ELR (cell line): Measurements from ENCODE around the gene SH2D6.
A peak's percentile ranks its signal among the peaks of the same experiment; 100 is the strongest.
"Not testable (repeated sequence)": the region's sequence is repeated elsewhere in the genome, so short reads cannot be mapped to it uniquely, and the experiment has no call there.

ENCODE experiments used
- DNase-seq: peaks from one replicate; pipeline ENCODE4 v3.0.0-alpha.2; 2015; ENCODE audit warnings: low read depth

Gene SH2D6

DNA sequence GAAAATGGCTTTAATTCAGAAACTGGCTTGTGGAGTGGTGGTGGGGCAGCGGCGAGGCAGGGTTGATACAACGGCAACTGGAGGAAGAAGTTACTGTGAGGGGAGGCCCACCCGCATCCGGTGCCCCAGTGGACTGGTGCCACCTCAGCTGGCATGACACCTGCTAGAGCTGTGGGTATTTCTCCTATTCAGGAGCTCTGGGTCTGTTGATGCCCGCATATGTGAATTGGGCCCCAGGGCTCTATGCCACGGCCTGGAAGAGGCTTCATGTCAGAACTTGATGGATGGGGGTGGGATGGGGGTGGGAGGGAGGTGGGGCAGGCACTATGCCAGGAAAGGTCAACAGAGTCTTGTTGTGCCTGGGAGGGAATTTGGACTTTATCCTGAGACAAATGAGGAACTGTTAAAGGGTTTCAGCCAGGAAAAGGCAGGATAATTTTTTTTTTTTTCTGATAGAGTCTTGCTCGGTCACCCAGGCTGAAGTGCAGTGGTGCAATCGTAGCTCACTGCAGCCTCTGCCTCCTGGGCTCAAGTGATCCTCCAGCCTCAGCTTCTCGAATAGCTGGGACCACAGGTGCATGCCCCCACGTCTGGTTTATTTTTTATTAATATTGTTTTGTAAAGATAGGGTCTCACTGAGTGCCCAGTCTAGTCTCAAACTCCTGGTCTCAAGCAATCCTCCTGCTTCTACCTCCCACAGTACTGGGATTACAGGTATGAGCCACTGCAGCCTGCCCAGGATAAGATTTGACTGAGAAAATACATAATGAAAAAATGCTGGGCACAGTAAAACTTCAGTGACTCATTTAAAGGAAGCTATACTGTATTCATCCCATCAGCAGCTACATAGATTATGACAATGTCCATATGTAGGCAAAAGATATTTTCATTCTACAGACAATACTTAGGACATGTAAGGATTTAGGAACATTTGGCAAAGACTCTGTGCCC, 52.6 kb downstream of the SH2D6 start:
- peak; percentile 57 for DNase-seq

DNA sequence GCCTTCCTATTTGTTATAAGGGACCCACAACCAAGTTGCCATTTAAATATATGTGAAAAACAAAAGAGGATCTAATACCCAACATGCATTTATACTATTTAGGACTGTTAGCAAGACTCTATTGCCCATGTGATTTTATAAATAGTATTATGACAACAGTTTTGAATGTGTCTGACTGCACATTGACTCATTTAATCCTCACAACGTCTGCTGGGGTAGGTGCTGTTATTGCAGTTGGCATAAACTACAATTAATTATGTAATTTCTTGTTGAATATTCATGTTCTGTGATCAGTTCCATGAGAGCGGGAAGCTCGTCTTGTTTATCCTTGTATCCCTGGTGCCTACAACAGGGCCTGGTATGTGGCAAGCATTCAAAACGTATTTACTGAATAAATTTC, 53.7 kb downstream of the SH2D6 start:
- no peak for DNase-seq

DNA sequence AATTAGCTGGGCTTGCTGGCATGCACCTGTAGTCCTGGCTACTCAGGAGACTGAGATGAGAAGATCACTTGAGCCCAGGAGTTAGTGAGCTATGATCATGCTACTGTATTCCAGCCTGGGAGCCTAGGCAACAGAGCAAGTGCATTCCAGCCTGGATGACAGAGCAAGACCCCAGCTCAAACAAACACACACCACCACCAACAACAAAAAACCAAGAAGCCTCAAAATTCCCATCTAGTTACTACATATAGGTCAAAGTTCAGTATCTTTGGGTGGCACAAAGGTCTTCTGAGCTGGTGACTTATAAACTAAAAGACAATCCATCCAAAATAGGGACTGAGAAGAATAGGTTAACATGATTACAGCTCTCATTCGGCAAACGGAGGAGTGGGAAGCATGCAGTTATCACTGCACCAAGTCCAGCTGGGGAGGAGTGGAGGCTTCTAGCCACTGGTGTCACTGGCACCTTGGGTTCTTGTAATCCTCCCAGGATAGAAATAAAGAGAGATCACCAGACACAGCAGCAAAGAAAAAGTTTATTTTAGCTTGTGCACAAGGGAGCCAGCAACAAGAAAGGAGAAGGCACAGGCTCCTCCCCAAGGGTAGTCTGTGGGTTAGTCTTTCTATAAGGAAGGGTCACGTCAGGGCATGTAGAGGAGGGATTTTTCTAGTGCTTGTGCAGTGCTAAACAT, 57.4 kb downstream of the SH2D6 start:
- DNase-seq, result no peak

DNA sequence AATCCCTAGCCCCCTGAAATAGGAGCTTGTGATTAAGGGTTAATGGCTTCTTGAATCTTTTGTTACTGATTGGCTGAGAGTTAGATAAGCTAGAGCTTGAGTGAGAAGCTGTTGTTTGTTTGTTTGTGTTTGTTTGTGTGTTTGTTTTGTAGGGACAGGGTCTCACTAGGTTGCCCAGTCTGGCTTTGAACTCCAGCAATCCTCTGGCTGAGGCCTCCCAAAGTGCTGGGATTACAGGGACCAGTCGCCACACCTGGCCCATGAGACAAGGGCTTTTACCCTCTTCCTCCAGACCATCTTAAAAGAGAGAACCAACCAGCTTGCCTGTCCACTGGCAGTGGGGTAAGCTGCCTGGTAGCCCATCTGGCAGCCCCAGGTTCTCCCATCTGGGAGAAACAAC, 58.1 kb downstream of the SH2D6 start:
- DNase-seq, result no peak

DNA sequence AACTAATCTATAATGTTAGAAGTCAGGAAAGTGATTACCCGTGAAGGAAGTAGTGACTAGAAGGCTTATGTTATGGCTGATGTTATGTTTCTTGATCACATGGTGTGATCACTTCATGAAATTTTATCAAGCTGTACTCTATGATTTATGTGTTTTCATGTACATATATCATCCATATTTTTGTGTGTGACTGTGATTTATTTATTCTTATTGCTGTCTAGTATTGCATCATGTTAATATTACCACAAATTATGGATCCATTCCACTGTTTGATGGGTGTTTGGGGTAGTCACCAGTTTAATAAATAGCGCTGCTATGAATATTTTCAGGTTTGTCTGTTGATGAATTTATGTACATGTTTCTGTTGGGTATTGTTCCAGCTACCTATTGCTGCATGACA, 59.4 kb downstream of the SH2D6 start:
- DNase-seq, result no peak

DNA sequence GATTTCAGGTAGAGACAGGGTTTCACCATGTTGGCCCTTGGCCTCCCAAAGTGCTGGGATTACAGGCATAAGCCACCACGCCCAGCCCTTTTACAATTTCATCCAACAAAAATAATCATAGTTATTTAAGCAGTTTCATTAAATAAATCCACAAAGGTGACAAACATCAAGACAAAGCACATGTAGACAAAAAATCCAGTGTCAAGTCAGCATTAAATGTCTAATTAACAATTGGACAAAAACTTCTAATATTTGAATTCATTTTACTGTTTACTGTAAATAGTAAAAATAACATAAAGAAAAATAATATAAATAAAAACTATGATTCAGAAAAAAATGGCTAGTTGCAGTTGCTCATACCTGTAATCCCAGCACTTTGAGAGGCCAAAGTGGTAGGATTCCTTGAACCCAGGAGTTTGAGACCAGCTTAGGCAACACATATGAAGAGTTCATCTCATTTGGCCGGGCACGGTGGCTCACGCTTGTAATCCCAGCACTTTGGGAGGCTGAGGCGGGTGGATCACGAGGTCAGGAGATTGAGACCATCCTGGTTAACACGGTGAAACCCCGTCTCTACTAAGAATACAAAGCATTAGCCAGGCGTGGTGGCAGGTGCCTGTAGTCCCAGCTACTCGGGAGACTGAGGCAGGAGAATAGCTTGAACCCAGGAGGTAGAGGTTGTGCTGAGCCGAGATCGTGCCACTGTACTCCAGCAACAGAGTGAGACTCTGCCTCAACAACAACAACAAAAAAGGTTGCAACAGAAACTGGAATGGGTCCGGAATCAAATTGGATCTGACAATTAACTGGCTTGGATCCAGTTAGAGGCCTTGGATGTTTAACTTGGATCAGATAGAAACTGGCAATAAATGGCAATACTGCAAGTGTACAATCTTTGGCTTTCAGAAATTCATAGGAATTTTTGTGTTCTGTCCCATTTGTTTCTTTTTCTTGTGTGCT, 63.6 kb downstream of the SH2D6 start:
- no peak for DNase-seq

DNA sequence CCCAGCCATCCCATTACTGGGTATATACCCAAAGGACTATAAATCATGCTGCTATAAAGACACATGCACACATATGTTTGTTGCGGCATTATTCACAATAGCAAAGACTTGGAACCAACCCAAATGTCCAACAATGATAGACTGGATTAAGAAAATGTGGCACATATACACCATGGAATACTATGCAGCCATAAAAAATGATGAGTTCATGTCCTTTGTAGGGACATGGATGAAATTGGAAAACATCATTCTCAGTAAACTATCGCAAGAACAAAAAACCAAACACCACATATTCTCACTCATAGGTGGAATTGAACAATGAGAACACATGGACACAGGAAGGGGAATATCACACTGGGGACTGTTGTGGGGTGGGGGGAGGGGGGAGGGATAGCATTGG, 66.1 kb downstream of the SH2D6 start:
- not testable (repeated sequence) for DNase-seq

DNA sequence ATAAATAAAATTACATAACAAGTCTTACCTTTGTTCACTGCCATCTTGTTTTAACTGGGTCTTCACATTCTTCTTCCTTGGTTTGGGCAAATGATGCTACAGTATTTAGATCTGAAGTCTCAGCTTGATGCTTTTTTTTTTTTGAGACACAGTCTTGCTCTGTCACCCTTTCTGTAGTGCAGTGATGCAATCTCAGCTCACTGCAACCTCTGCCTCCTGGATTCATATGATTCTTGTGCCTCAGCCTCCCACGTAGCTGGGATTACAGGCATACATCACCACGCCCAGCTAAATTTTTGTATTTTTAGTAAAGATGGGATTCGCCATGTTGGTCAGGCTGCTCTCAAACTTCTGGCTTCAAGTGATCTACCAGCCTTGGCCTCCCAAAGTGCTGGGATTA, 67.3 kb downstream of the SH2D6 start:
- no peak for DNase-seq
